ENCODE results near the gene OSER1. TPM values are rescaled to one million over a fixed set of nuclear protein-coding genes. Genes with fewer than 3 reads are reported as not detected.

Gene OSER1
- total and polyA plus RNA-seq, 2 of the 8 experiments (the other 6 are each of a cell fraction or from before 2014, with no cell fraction given), result 24.5 to 31.8 TPM

GRCh38 chr20:44186201-44186600 is 24.4 kb downstream of the OSER1 start:
- H3K18ac ChIP-seq (ENCODE audit: extremely low read depth, low read length), result no peak overlapping the region
- peak overlapping the region; percentile 73 to 82; a peak in 3 of 4 replicates for H3K4me2 ChIP-seq (ENCODE audit: insufficient read depth in 1 of 2, low read depth in 2 of 2, low read length in 2 of 2)
- WGBS, 2 experiments (ENCODE audit: extremely low coverage in 1 of 2, insufficient coverage in 1 of 2, insufficient read length in 1 of 2, insufficient replicate concordance in 2 of 2, low coverage in 1 of 2, low lambda C conversion rate in 2 of 2, missing lambda C conversion rate in 1 of 2), result 83% methylated on average over 14 of the region's 14 CpGs; no CpG with 5 or more reads in 1 of the 2 experiments
- H2BK15ac ChIP-seq (ENCODE audit: low read length), result peak overlapping the region; percentile 63; the same call in 1 of the 2 replicates
- no peak overlapping the region for H3K9ac ChIP-seq (replicated peaks in 1 of 4; ENCODE audit: extremely low read depth in 1 of 4, low read depth in 3 of 4, low read length in 3 of 4)
- H3K27me3 ChIP-seq (replicated peaks in 1 of 4; ENCODE audit: control insufficient read depth in 3 of 4, extremely low read depth in 1 of 4, insufficient read depth in 3 of 4, low read length in 3 of 4), result peaks cover 0 to 4% (median 1%) of the 10 kb centered on the region in 4 experiments; a peak in 2 of 7 replicates
- H2BK12ac ChIP-seq (ENCODE audit: low read depth, low read length), result no peak overlapping the region
- H3K14ac ChIP-seq (ENCODE audit: insufficient read length), result no peak overlapping the region
- no peak for DNase-seq (ENCODE audit: low read depth in 1 of 2, low spot score in 2 of 2)
- H2AFZ ChIP-seq (ENCODE audit: low read length), result no peak overlapping the region
- peak overlapping the region in 1 of 4 experiments; percentile 66; a peak in 1 of 8 replicates for H3K4me3 ChIP-seq (ENCODE audit: extremely low read depth in 1 of 4, insufficient read depth in 2 of 4, low read depth in 3 of 4, low read length in 4 of 4)
- FAIRE-seq, result no peak
- no peak overlapping the region for H3K56ac ChIP-seq (replicated peaks; ENCODE audit: insufficient read length, low read depth, low read length)
- no peak overlapping the region for H2AK5ac ChIP-seq (ENCODE audit: low read depth, low read length)
- no peak overlapping the region for H2BK120ac ChIP-seq (replicated peaks; ENCODE audit: low read depth, low read length)
- peaks cover 0 to 4% of the 10 kb centered on the region in 2 experiments for H4K20me1 ChIP-seq (replicated peaks in 1 of 2; ENCODE audit: control insufficient read depth in 1 of 2, insufficient read depth in 2 of 2, low read length in 2 of 2)
- H2BK5ac ChIP-seq (ENCODE audit: low read depth, low read length), result no peak overlapping the region; the same call in 1 of the 2 replicates
- no peak overlapping the region for H4K5ac ChIP-seq (ENCODE audit: insufficient read length, low read depth, low read length)
- no peak overlapping the region for H4K8ac ChIP-seq (ENCODE audit: extremely low read depth, insufficient read depth, low read length)
- H3K36me3 ChIP-seq (ENCODE audit: control insufficient read depth in 2 of 4, insufficient read depth in 4 of 4, low read length in 3 of 4), result no peaks in the 10 kb centered on the region
- H3K27ac ChIP-seq (ENCODE audit: low read depth, low read length), result no peak overlapping the region
- H3K4me1 ChIP-seq (replicated peaks in 1 of 4; ENCODE audit: control insufficient read depth in 3 of 4, insufficient read depth in 4 of 4, low read length in 3 of 4), result peaks cover 0 to 13% (median 7%) of the 10 kb centered on the region in 4 experiments; a peak in 5 of 7 replicates
- no peak overlapping the region for H3K23ac ChIP-seq (ENCODE audit: insufficient read length)
- H2BK20ac ChIP-seq (ENCODE audit: low read length), result no peak overlapping the region
- no peaks in the 10 kb centered on the region for H3K79me1 ChIP-seq (ENCODE audit: low read depth, low read length)
- peak overlapping the region; percentile 14 for H4K91ac ChIP-seq (replicated peaks; ENCODE audit: insufficient read length, low read length)
- peaks cover 21% of the 10 kb centered on the region for H3K23me2 ChIP-seq (ENCODE audit: low read depth, low read length)
- no peak overlapping the region for H3K4ac ChIP-seq (replicated peaks; ENCODE audit: insufficient read length, low read depth, low read length)
- POLR2A ChIA-PET (ENCODE audit: partially characterized antibody), result interaction anchor here (1.5 kb wide), 1 partner anchor 49 kb away, joined by 5 read pairs; no protein-coding TSS in a partner anchor
- H3K9me3 ChIP-seq (ENCODE audit: insufficient read depth in 2 of 2, low read depth in 1 of 2, low read length in 1 of 2), result no peaks in the 10 kb centered on the region
- CTCF ChIA-PET (ENCODE audit: partially characterized antibody), result interaction anchor here (17.7 kb wide), 1 partner anchor 72 kb away, joined by 512 read pairs; no protein-coding TSS in a partner anchor
- H3K79me2 ChIP-seq (ENCODE audit: control insufficient read depth in 1 of 2, insufficient read depth in 2 of 2, low read length in 2 of 2), result no peaks in the 10 kb centered on the region
- no peak for TF ChIP-seq SP4 (IDR thresholded peaks at IDR 0.05; ENCODE audit: low read length)
- TF ChIP-seq BACH1 (IDR thresholded peaks at IDR 0.05; ENCODE audit: low read length), result no peak
- no peak for TF ChIP-seq FOSL1 (IDR thresholded peaks at IDR 0.05; ENCODE audit: insufficient read depth, low read depth, low read length)
- TF ChIP-seq USF2 (IDR thresholded peaks at IDR 0.05; ENCODE audit: low read length), result no peak
- no peak for TF ChIP-seq SIRT6 (IDR thresholded peaks at IDR 0.05; ENCODE audit: low read length)
- TF ChIP-seq KDM5A (IDR thresholded peaks at IDR 0.05; ENCODE audit: low read length), result no peak
- no peak for TF ChIP-seq NANOG (IDR thresholded peaks at IDR 0.05; ENCODE audit: insufficient read depth, low read depth, low read length, poor library complexity, severe bottlenecking)
- no peak for TF ChIP-seq BCL11A (IDR thresholded peaks at IDR 0.05; ENCODE audit: low read depth in 2 of 2, low read length in 2 of 2)
- no peak for TF ChIP-seq ATF3 (IDR thresholded peaks at IDR 0.05; ENCODE audit: insufficient read depth, low read depth, low read length)
- no peak for TF ChIP-seq CHD1 (IDR thresholded peaks at IDR 0.05; ENCODE audit: low read depth, low read length)
- TF ChIP-seq EZH2 (IDR thresholded peaks at IDR 0.05; ENCODE audit: low read depth, low read length, severe bottlenecking), result no peak
- no peak for TF ChIP-seq TAF1 (IDR thresholded peaks at IDR 0.05; ENCODE audit: low read depth, low read length)
- TF ChIP-seq TCF12 (IDR thresholded peaks at IDR 0.05; ENCODE audit: low read depth, low read length), result no peak
